IMR-90 (cell line): ENCODE results near the gene CLPTM1. TPM values are rescaled to one million over a fixed set of nuclear protein-coding genes. Genes with fewer than 3 reads are reported as not detected.

Experiments used
- ATAC-seq: fragments of 200-7000 bp; cut with Tn5 transposase; 2 replicates; pipeline ENCODE4 v1.9.1; 2020; ENCODE audit warnings: low read depth, mild to moderate bottlenecking, moderate library complexity
- BruUV-seq: library from RNA; stranded (reverse); fragments of 400-500 nt; replicated peaks from 2 replicates; lab custom pipeline; 2021; lab: Mats Ljungman, UMichigan
- CTCF ChIA-PET: fragments of 300-600 bp; formaldehyde crosslinking; extraction: SDS; loops from one replicate; lab custom pipeline; 2021; ENCODE audit warnings: antibody characterized with exemption; lab: Yijun Ruan, JAX
- POLR2A ChIA-PET: fragments of 300-600 bp; sonication (Branson Sonifier 250); formaldehyde crosslinking; loops from one replicate; lab custom pipeline; 2022; ENCODE audit warnings: antibody characterized with exemption; ENCODE audit not compliant: unreplicated experiment; lab: Charles Lee
- DNase-seq: peaks from one replicate; pipeline ENCODE4 v3.0.0; 2013
- H2AFZ ChIP-seq: replicated peaks from 2 replicates; pipeline ENCODE3; 2013; ENCODE audit warnings: low read length, mild to moderate bottlenecking; ENCODE audit not compliant: poor library complexity
- H2AK5ac ChIP-seq: 2 replicates; pipeline ENCODE4 v1.6.1; 2013; ENCODE audit warnings: low read depth, low read length, inconsistent platforms
- H2AK9ac ChIP-seq: replicated peaks from 2 replicates; pipeline ENCODE3; 2013; ENCODE audit warnings: mild to moderate bottlenecking, low read depth, low read length, moderate library complexity; ENCODE audit not compliant: poor library complexity
- H2BK120ac ChIP-seq: 2 replicates; pipeline ENCODE4 v1.6.1; 2013; ENCODE audit warnings: low read depth, low read length, inconsistent platforms
- H2BK15ac ChIP-seq: 3 replicates; pipeline ENCODE4 v1.6.1; 2013; ENCODE audit warnings: low read depth, low read length, inconsistent platforms
- H2BK20ac ChIP-seq: 2 replicates; pipeline ENCODE4 v1.6.1; 2013; ENCODE audit warnings: low read depth, mild to moderate bottlenecking, inconsistent platforms, low read length, moderate library complexity
- H2BK5ac ChIP-seq: 2 replicates; pipeline ENCODE4 v1.6.1; 2013; ENCODE audit warnings: mild to moderate bottlenecking, low read depth, low read length, inconsistent platforms; ENCODE audit not compliant: poor library complexity, severe bottlenecking
- H3K14ac ChIP-seq: replicated peaks from 2 replicates; pipeline ENCODE4 v1.6.1; 2013; ENCODE audit warnings: low read depth, low read length, inconsistent platforms
- H3K18ac ChIP-seq: 2 replicates; pipeline ENCODE4 v1.6.1; 2013; ENCODE audit warnings: low read depth, low read length, control low read depth
- H3K23ac ChIP-seq: 2 replicates; pipeline ENCODE4 v1.6.1; 2013; ENCODE audit warnings: low read depth, low read length, inconsistent platforms
- H3K27ac ChIP-seq: 2 replicates; pipeline ENCODE4 v1.5.1; 2013; ENCODE audit warnings: mild to moderate bottlenecking, control low read depth, low read length; ENCODE audit not compliant: insufficient read depth
- H3K27me3 ChIP-seq: 2 replicates; pipeline ENCODE4 v1.6.1; 2013; ENCODE audit warnings: low read length; ENCODE audit not compliant: control insufficient read depth, insufficient read depth
- H3K36me3 ChIP-seq: 2 replicates; pipeline ENCODE4 v1.6.1; 2013; ENCODE audit warnings: low read length, mixed read lengths; ENCODE audit not compliant: control insufficient read depth, insufficient read depth
- H3K4ac ChIP-seq: 2 replicates; pipeline ENCODE4 v1.6.1; 2013; ENCODE audit warnings: low read depth, low read length, inconsistent platforms
- H3K4me1 ChIP-seq: 2 replicates; pipeline ENCODE4 v1.6.1; 2013; ENCODE audit warnings: low read length, mixed read lengths; ENCODE audit not compliant: control insufficient read depth, insufficient read depth
- H3K4me2 ChIP-seq: 2 replicates; pipeline ENCODE4 v1.6.1; 2013; ENCODE audit warnings: low read depth, mild to moderate bottlenecking, control low read depth, low read length, moderate library complexity
- H3K4me3 ChIP-seq: 2 replicates; pipeline ENCODE4 v1.5.1; 2013; ENCODE audit warnings: low read depth, mild to moderate bottlenecking, control low read depth, low read length, moderate library complexity; ENCODE audit not compliant: insufficient read depth
- H3K56ac ChIP-seq: 2 replicates; pipeline ENCODE4 v1.6.1; 2013; ENCODE audit warnings: low read length, inconsistent platforms; ENCODE audit not compliant: insufficient read depth; ENCODE audit errors: extremely low read depth
- H3K79me1 ChIP-seq, 2 experiments: 2 replicates each; pipeline ENCODE4 v1.6.1; 2013; ENCODE audit warnings: low read length in 2 of 2, inconsistent platforms in 1 of 2, low read depth in 1 of 2
- H3K9ac ChIP-seq: 2 replicates; pipeline ENCODE4 v1.6.1; 2013; ENCODE audit warnings: low read depth, low read length, control low read depth
- H3K9me1 ChIP-seq: 2 replicates; pipeline ENCODE4 v1.6.1; 2013; ENCODE audit warnings: low read length, inconsistent platforms; ENCODE audit not compliant: insufficient read depth
- H3K9me3 ChIP-seq: 2 replicates; pipeline ENCODE4 v1.6.1; 2013; ENCODE audit warnings: low read length; ENCODE audit not compliant: control insufficient read depth, insufficient read depth
- H4K20me1 ChIP-seq: 2 replicates; pipeline ENCODE4 v1.6.1; 2013; ENCODE audit warnings: low read length, inconsistent platforms; ENCODE audit not compliant: insufficient read depth
- H4K5ac ChIP-seq: 2 replicates; pipeline ENCODE4 v1.6.1; 2013; ENCODE audit warnings: mild to moderate bottlenecking, low read depth, low read length, control low read depth
- H4K8ac ChIP-seq, 2 experiments: 2 replicates each; pipeline ENCODE4 v1.6.1; 2013; ENCODE audit warnings: low read depth in 2 of 2, low read length in 2 of 2, control low read depth in 1 of 2, inconsistent platforms in 1 of 2
- H4K91ac ChIP-seq: 2 replicates; pipeline ENCODE4 v1.6.1; 2013; ENCODE audit warnings: low read depth, low read length, inconsistent platforms; ENCODE audit not compliant: insufficient read depth
- BHLHE40 ChIP-seq: fragments of 150-350 bp; IDR thresholded peaks from 2 replicates; pipeline ENCODE4 v1.6.1; 2016; ENCODE audit warnings: mild to moderate bottlenecking, low read depth, low read length
- CEBPB ChIP-seq: IDR thresholded peaks from 2 replicates; pipeline ENCODE4 v1.6.1; 2012; ENCODE audit warnings: low read depth, low read length, improper control_type of control experiment
- CHD1 ChIP-seq: IDR thresholded peaks from 2 replicates; pipeline ENCODE4 v1.6.1; 2012; ENCODE audit warnings: low read depth, low read length, improper control_type of control experiment
- ELK1 ChIP-seq: fragments of 150-350 bp; IDR thresholded peaks from 2 replicates; pipeline ENCODE4 v1.6.1; 2016; ENCODE audit warnings: low read depth, mild to moderate bottlenecking, low read length, moderate library complexity, borderline replicate concordance
- FOS ChIP-seq: fragments of 150-350 bp; IDR thresholded peaks from 2 replicates; pipeline ENCODE4 v1.6.1; 2016; ENCODE audit warnings: low read depth, low read length
- MAFK ChIP-seq: IDR thresholded peaks from 2 replicates; pipeline ENCODE4 v1.6.1; 2012; ENCODE audit warnings: low read depth, low read length, improper control_type of control experiment
- MXI1 ChIP-seq: IDR thresholded peaks from 2 replicates; pipeline ENCODE4 v1.6.1; 2012; ENCODE audit warnings: low read depth, mild to moderate bottlenecking, low read length, moderate library complexity, borderline replicate concordance
- NFE2L2 ChIP-seq: fragments of 150-350 bp; IDR thresholded peaks from 2 replicates; pipeline ENCODE4 v1.6.1; 2016; ENCODE audit warnings: low read depth, mild to moderate bottlenecking, low read length
- POLR2A ChIP-seq: IDR thresholded peaks from 2 replicates; pipeline ENCODE4 v1.6.1; 2012; ENCODE audit warnings: mild to moderate bottlenecking, low read depth, low read length
- RAD21 ChIP-seq: IDR thresholded peaks from 2 replicates; pipeline ENCODE4 v1.6.1; 2012; ENCODE audit warnings: low read length, improper control_type of control experiment
- RCOR1 ChIP-seq: IDR thresholded peaks from 2 replicates; pipeline ENCODE4 v1.6.1; 2012; ENCODE audit warnings: mild to moderate bottlenecking, low read length, improper control_type of control experiment; ENCODE audit not compliant: insufficient replicate concordance
- RFX5 ChIP-seq: IDR thresholded peaks from 2 replicates; pipeline ENCODE4 v1.8.0; 2012; ENCODE audit warnings: low read depth, mild to moderate bottlenecking, low read length, moderate library complexity
- USF2 ChIP-seq: fragments of 150-350 bp; IDR thresholded peaks from 2 replicates; pipeline ENCODE4 v1.6.1; 2017; ENCODE audit warnings: mild to moderate bottlenecking, antibody characterized with exemption, low read length, low read depth
- WGBS, 2 experiments: methylation state at CpG; one replicate each; pipeline versions ENCODE4 v1.1.5 to v1.1.7; 2013; ENCODE audit warnings: missing lambda C conversion rate in 2 of 2; ENCODE audit not compliant: insufficient read length in 1 of 2; ENCODE audit errors: extremely low coverage in 2 of 2; 5-methylcytosine and 5-hydroxymethylcytosine counted together
- dilution Hi-C: fragments of 300-500 bp; cut with HindIII; formaldehyde crosslinking; loops from one replicate; pipeline ENCODE4 v1.14.3; 2018; ENCODE audit warnings: low sequenced_read_pairs; ENCODE audit not compliant: unreplicated experiment
- in situ Hi-C: fragments of 300-500 bp; cut with MboI; formaldehyde crosslinking; loops from 3 replicates; pipeline ENCODE4 v1.14.3; 2019; ENCODE audit warnings: low sequenced_read_pairs, inconsistent platforms, mixed read lengths
- intact Hi-C: fragments of 100-400 bp; cut with micrococcal nuclease; formaldehyde crosslinking; loops from 2 replicates; pipeline ENCODE4 v1.10.0; 2022
- polyA plus RNA-seq, 3 experiments: library from polyadenylated mRNA; depleted of rRNA; stranded (reverse); fragments of >200 nt; gene quantifications; 2 replicates each; pipeline ENCODE4 v1.2.3, GENCODE V29; 2012; ENCODE audit warnings: low replicate concordance in 1 of 3
- total RNA-seq: library from RNA; depleted of rRNA; stranded (reverse); fragments of >200 nt; gene quantifications from 2 replicates; pipeline ENCODE4 v1.2.3, GENCODE V29; 2012
- TF ChIP-seq, protein P1 (sequence below): conservative IDR thresholded peaks from 2 replicates; pipeline ENCODE4 v1.5.1; 2012; ENCODE audit warnings: mild to moderate bottlenecking, low read depth, low read length, improper control_type of control experiment

CLPTM1 gene
- total and polyA plus RNA-seq, 2 of the 4 experiments (the other 2 are of a cell fraction): 23.8 to 88.8 TPM

DNA sequence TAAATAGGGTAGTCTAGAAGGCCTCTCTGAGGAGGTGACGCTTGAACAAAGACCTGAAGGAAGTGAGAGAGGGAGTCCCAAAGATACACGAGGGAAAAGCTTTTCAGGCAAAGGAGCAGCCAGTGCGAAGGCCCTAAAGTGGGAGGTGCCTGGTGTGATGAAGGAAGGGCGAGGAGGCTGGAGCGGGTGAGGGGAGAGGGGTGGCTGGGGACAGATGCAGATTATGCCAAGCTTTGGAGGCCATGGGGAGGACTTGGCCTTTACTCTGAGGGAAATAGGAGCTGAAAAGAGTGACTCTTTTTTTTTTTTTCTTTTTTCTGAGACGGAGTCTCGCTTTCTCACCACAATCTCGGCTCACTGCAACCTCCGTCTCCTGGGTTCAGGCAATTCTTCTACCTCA lies 2.9 kb downstream of the CLPTM1 start:
- TF ChIP-seq MXI1: no peak
- no peak for TF ChIP-seq ELK1
- TF ChIP-seq, protein P1, sequence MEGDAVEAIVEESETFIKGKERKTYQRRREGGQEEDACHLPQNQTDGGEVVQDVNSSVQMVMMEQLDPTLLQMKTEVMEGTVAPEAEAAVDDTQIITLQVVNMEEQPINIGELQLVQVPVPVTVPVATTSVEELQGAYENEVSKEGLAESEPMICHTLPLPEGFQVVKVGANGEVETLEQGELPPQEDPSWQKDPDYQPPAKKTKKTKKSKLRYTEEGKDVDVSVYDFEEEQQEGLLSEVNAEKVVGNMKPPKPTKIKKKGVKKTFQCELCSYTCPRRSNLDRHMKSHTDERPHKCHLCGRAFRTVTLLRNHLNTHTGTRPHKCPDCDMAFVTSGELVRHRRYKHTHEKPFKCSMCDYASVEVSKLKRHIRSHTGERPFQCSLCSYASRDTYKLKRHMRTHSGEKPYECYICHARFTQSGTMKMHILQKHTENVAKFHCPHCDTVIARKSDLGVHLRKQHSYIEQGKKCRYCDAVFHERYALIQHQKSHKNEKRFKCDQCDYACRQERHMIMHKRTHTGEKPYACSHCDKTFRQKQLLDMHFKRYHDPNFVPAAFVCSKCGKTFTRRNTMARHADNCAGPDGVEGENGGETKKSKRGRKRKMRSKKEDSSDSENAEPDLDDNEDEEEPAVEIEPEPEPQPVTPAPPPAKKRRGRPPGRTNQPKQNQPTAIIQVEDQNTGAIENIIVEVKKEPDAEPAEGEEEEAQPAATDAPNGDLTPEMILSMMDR: no peak
- no peak for TF ChIP-seq CHD1
- no peak for TF ChIP-seq POLR2A
- no peak for TF ChIP-seq RAD21
- TF ChIP-seq USF2: no peak
- no peak for TF ChIP-seq CEBPB
- TF ChIP-seq FOS: no peak
- TF ChIP-seq MAFK: no peak
- no peak for TF ChIP-seq NFE2L2
- TF ChIP-seq RCOR1: no peak
- no peak for TF ChIP-seq RFX5
- no peak for TF ChIP-seq BHLHE40
- H3K9ac ChIP-seq: no peak overlapping the region
- in situ Hi-C loops: loop anchor here (10.0 kb wide), 1 partner anchor 273 kb away; no protein-coding TSS in a partner anchor

More for the DNA sequence above, 2.9 kb downstream of the CLPTM1 start:
- WGBS, 2 experiments: 60% methylated on average over 1 of the region's 9 CpGs; no CpG with 5 or more reads in 1 of the 2 experiments
- Histone ChIP-seq H4K20me1 (peaks cover 64% of the 10 kb centered on the region), H3K9me3 (no peaks in the 10 kb centered on the region), H4K5ac (no peak overlapping the region), H2AK5ac (no peak overlapping the region), H2AK9ac (no peak overlapping the region), H3K79me1 (peaks cover 12 to 83% of the 10 kb centered on the region in 2 experiments), H3K18ac (no peak overlapping the region), H3K4me2 (no peak overlapping the region), H3K23ac (no peak overlapping the region), H3K14ac (no peak overlapping the region), H3K27me3 (no peaks in the 10 kb centered on the region), H2AFZ (no peak overlapping the region), H2BK5ac (no peak overlapping the region), H2BK15ac (no peak overlapping the region), H4K8ac (no peak overlapping the region), H3K56ac (no peak overlapping the region), H2BK120ac (no peak overlapping the region), H3K36me3 (peaks cover 17% of the 10 kb centered on the region), H3K4ac (no peak overlapping the region), H3K4me3 (no peak overlapping the region), H4K91ac (no peak overlapping the region), H2BK20ac (no peak overlapping the region), H3K9me1 (peaks cover 11% of the 10 kb centered on the region; the same call in 1 of the 2 replicates), H3K27ac (no peak overlapping the region), H3K4me1 (peaks cover 7% of the 10 kb centered on the region)
- intact Hi-C loops (loop anchor here (10.0 kb wide), 1 partner anchor 383 kb away; no protein-coding TSS in a partner anchor), dilution Hi-C loops (no loop called here)
- BruUV-seq: no TSS peak
- ATAC-seq: no peak
- no peak for DNase-seq
- ChIA-PET POLR2A (no interaction called here), CTCF (interaction anchor here (0.6 kb wide), 1 partner anchor 15 kb away, joined by 5 read pairs; no protein-coding TSS in a partner anchor)
